ENCODE data around the gene CLEC4A.
"Not testable (repeated sequence)": the region's sequence is repeated elsewhere in the genome, so short reads cannot be mapped to it uniquely, and the experiment has no call there.

CLEC4A gene

GRCh38 chr12:8089277-8089676, 34.1 kb upstream of the CLEC4A start:
- H3K4me3 ChIP-seq (ENCODE audit: low read depth in 1 of 2, low read length in 2 of 2); H3K4me1 ChIP-seq (ENCODE audit: insufficient read depth, low read length); H3K27me3 ChIP-seq (ENCODE audit: control insufficient read depth in 1 of 2, insufficient read depth in 2 of 2, low read length in 2 of 2); H3K9me3 ChIP-seq (ENCODE audit: low read length); H3K9ac ChIP-seq (ENCODE audit: low read length); H3K27ac ChIP-seq (ENCODE audit: low read depth, low read length): not testable (repeated sequence)
- H3K36me3 ChIP-seq (ENCODE audit: insufficient read depth, low read length), result peaks cover 41% of the 10 kb centered on the region

DNA sequence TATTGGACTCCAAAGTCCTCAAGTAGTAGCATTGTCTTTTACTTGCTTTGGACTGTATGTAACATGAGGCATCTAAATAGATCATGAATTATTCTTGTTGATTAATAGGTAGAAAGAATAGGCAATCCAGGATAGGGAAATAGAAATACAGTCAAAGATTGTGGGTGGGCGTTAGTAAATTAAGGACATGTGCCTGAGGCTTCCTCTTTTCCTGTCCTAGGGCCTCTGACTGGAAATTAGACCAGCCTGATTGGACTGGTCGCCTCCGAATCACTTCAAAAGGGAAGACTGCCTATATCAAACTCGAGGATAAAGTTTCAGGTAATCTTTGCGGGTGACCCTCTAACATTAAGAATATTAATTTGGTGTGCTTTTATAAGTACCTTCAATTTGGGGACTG, 33.7 kb upstream of the CLEC4A start:
- Histone ChIP-seq H3K4me1 (ENCODE audit: insufficient read depth, low read length) (peaks cover 5% of the 10 kb centered on the region), H3K27me3 (ENCODE audit: control insufficient read depth in 1 of 2, insufficient read depth in 2 of 2, low read length in 2 of 2) (no peaks in the 10 kb centered on the region), H3K9ac (ENCODE audit: low read length) (no peak overlapping the region), H3K4me3 (ENCODE audit: low read depth in 1 of 2, low read length in 2 of 2) (no peak overlapping the region), H3K9me3 (ENCODE audit: low read length) (no peaks in the 10 kb centered on the region), H3K27ac (ENCODE audit: low read depth, low read length) (no peak overlapping the region), H3K36me3 (ENCODE audit: insufficient read depth, low read length) (peaks cover 45% of the 10 kb centered on the region)

- Histone ChIP-seq H3K4me3 (ENCODE audit: low read depth in 1 of 2, low read length in 2 of 2) (no peak overlapping the region), H3K27ac (ENCODE audit: low read depth, low read length) (no peak overlapping the region), H3K27me3 (ENCODE audit: control insufficient read depth in 1 of 2, insufficient read depth in 2 of 2, low read length in 2 of 2) (no peaks in the 10 kb centered on the region), H3K4me1 (ENCODE audit: insufficient read depth, low read length) (no peaks in the 10 kb centered on the region), H3K9me3 (ENCODE audit: low read length) (no peaks in the 10 kb centered on the region), H3K9ac (ENCODE audit: low read length) (no peak overlapping the region), H3K36me3 (ENCODE audit: insufficient read depth, low read length) (peaks cover 74% of the 10 kb centered on the region)
Observed at GRCh38 chr12:8093291-8093690, 30.1 kb upstream of the CLEC4A start.

GRCh38 chr12:8096281-8096915, 27.0 kb upstream of the CLEC4A start:
- H3K4me3 ChIP-seq (ENCODE audit: low read depth in 1 of 2, low read length in 2 of 2), result no peak overlapping the region
- H3K27ac ChIP-seq (ENCODE audit: low read depth, low read length), result no peak overlapping the region
- H3K27me3 ChIP-seq (ENCODE audit: control insufficient read depth in 1 of 2, insufficient read depth in 2 of 2, low read length in 2 of 2), result no peaks in the 10 kb centered on the region
- no peaks in the 10 kb centered on the region for H3K4me1 ChIP-seq (ENCODE audit: insufficient read depth, low read length)
- H3K9me3 ChIP-seq (ENCODE audit: low read length), result no peaks in the 10 kb centered on the region
- no peak overlapping the region for H3K9ac ChIP-seq (ENCODE audit: low read length)
- peaks cover 55% of the 10 kb centered on the region for H3K36me3 ChIP-seq (ENCODE audit: insufficient read depth, low read length)

DNA sequence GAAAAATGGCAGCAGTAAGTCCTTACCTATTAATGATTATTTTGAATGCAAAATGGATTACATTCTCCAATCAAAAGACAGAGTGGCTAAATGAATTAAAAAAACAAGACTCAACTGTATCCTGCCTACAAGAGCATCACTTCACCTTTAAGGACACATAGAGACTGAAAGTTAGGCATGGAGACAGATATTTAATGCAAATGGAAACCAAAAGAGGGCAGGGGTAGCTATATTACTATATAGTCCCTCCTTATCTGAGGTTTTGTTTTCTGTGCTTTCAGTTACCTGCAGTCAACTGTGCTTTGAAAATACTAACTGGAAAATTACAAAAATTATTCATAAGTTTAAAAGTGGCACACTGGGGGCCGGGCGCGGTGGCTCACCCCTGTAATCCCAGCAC, 24.2 kb upstream of the CLEC4A start:
- Histone ChIP-seq H3K4me1 (ENCODE audit: insufficient read depth, low read length) (no peaks in the 10 kb centered on the region), H3K27ac (ENCODE audit: low read depth, low read length) (no peak overlapping the region), H3K9ac (ENCODE audit: low read length) (no peak overlapping the region), H3K9me3 (ENCODE audit: low read length) (no peaks in the 10 kb centered on the region), H3K27me3 (ENCODE audit: control insufficient read depth in 1 of 2, insufficient read depth in 2 of 2, low read length in 2 of 2) (no peaks in the 10 kb centered on the region), H3K36me3 (ENCODE audit: insufficient read depth, low read length) (peaks cover 34% of the 10 kb centered on the region), H3K4me3 (ENCODE audit: low read depth in 1 of 2, low read length in 2 of 2) (no peak overlapping the region)

- no peaks in the 10 kb centered on the region for H3K27me3 ChIP-seq (ENCODE audit: control insufficient read depth in 1 of 2, insufficient read depth in 2 of 2, low read length in 2 of 2)
- H3K4me3 ChIP-seq (ENCODE audit: low read depth in 1 of 2, low read length in 2 of 2), result no peak overlapping the region
- no peak overlapping the region for H3K9ac ChIP-seq (ENCODE audit: low read length)
Observed at GRCh38 chr12:8108808-8109398, 14.5 kb upstream of the CLEC4A start.

GRCh38 chr12:8113117-8113516, 10.3 kb upstream of the CLEC4A start:
- not testable (repeated sequence) for H3K4me1 ChIP-seq (ENCODE audit: insufficient read depth, low read length); H3K4me3 ChIP-seq (ENCODE audit: low read depth in 1 of 2, low read length in 2 of 2); H3K27me3 ChIP-seq (ENCODE audit: control insufficient read depth in 1 of 2, insufficient read depth in 2 of 2, low read length in 2 of 2); H3K27ac ChIP-seq (ENCODE audit: low read depth, low read length); H3K9me3 ChIP-seq (ENCODE audit: low read length); H3K9ac ChIP-seq (ENCODE audit: low read length); H3K36me3 ChIP-seq (ENCODE audit: insufficient read depth, low read length)

More at GRCh38 chr12:8108808-8109398, 14.5 kb upstream of the CLEC4A start:
- no peaks in the 10 kb centered on the region for H3K9me3 ChIP-seq (ENCODE audit: low read length)
- H3K4me1 ChIP-seq (ENCODE audit: insufficient read depth, low read length), result no peaks in the 10 kb centered on the region
- H3K27ac ChIP-seq (ENCODE audit: low read depth, low read length), result no peak overlapping the region
- H3K36me3 ChIP-seq (ENCODE audit: insufficient read depth, low read length), result no peaks in the 10 kb centered on the region

DNA sequence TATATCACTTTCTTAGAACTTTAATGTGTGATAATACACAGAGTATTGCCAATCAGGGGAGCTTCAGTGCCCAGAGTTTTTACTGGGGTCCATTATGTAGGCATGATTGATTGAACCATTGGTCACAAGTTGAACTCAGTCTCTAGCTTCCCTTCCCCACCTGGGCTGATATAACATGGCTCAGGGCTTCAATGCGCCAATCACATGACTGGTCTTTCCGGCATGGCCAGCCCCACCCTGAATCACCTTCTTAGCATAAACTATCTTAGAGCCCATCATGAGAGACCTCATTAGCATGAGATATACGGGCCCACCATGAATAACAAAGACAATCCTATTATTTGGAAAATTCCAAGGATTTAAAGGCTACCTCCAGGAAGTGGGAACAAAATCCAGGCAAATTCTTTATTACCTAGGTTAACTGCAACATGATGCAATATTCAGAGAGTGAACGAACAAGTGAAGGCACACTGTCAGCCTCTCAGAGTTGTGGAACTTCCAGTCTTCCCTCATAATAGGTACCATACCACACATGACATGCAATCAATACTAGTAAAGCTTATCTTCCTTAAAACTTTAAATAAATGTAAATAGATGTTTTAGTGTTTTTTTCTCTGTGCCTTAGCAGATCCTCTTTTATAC, 3.2 kb upstream of the CLEC4A start:
- Histone ChIP-seq H3K36me3 (ENCODE audit: insufficient read depth, low read length) (no peaks in the 10 kb centered on the region), H3K9me3 (ENCODE audit: low read length) (no peaks in the 10 kb centered on the region), H3K4me3 (ENCODE audit: low read depth in 1 of 2, low read length in 2 of 2) (no peak overlapping the region), H3K27me3 (ENCODE audit: control insufficient read depth in 1 of 2, insufficient read depth in 2 of 2, low read length in 2 of 2) (no peaks in the 10 kb centered on the region), H3K9ac (ENCODE audit: low read length) (no peak overlapping the region), H3K4me1 (ENCODE audit: insufficient read depth, low read length) (no peaks in the 10 kb centered on the region), H3K27ac (ENCODE audit: low read depth, low read length) (no peak overlapping the region)

DNA sequence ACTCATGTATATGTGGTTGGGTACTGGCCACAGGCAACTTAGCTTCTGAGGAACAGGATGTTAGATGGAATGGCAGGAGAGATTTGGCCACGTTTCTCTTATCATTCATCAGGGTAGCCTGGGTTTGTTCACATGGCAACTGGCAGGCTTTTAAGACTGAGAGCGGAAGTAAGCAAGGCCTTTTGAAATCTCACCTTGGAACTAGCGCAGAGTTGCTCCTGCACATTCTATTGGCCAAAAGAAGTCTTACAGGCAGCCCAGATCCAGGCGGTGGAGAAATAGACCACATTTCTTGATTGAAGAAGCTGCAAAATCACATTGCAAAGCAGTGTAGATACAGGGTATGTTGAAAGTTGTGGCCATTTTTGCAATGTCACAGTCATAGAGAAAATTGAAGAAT, 3.7 kb downstream of the CLEC4A start:
- Histone ChIP-seq H3K4me3 (ENCODE audit: low read depth in 1 of 2, low read length in 2 of 2) (no peak overlapping the region), H3K27me3 (ENCODE audit: control insufficient read depth in 1 of 2, insufficient read depth in 2 of 2, low read length in 2 of 2) (no peaks in the 10 kb centered on the region), H3K9ac (ENCODE audit: low read length) (no peak overlapping the region), H3K36me3 (ENCODE audit: insufficient read depth, low read length) (no peaks in the 10 kb centered on the region), H3K4me1 (ENCODE audit: insufficient read depth, low read length) (no peaks in the 10 kb centered on the region), H3K27ac (ENCODE audit: low read depth, low read length) (no peak overlapping the region), H3K9me3 (ENCODE audit: low read length) (no peaks in the 10 kb centered on the region)

DNA sequence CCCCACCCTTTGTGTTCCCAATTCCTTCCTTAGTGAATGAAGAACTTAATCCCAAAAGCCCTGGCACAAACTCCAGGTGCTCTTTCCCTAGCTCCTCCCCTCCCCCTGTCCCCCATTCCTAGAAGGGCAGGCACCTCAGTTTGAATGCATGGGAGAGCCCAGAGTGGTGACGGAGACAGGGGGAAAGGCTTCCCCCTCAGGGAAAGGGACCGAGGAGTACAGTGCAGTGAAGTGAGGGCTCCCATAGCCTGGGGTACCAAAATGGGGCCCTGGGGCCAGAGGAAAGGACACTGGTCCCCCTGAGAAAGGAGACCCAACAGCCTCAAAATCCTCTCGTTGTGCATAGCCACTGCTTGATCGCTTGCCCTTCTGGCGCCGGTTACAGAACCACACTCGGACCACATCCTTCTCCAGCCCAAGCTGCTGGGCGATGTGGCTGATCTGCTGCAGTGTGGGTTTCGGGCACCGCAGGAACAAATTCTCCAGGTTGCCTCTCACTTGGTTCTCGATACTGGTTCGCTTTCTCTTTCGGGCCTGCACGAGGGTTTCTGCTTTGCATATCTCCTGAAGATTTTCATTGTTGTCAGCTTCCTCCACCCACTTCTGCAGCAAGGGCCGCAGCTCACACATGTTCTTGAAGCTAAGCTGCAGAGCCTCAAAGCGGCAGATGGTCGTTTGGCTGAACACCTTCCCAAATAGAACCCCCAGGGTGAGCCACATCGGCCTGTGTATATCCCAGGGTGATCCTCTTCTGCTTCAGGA, 10.4 kb downstream of the CLEC4A start:
- not testable (repeated sequence) for H3K4me1 ChIP-seq (ENCODE audit: insufficient read depth, low read length); H3K9me3 ChIP-seq (ENCODE audit: low read length); H3K4me3 ChIP-seq (ENCODE audit: low read depth in 1 of 2, low read length in 2 of 2); H3K27me3 ChIP-seq (ENCODE audit: control insufficient read depth in 1 of 2, insufficient read depth in 2 of 2, low read length in 2 of 2); H3K9ac ChIP-seq (ENCODE audit: low read length); H3K27ac ChIP-seq (ENCODE audit: low read depth, low read length)
- peaks cover 17% of the 10 kb centered on the region for H3K36me3 ChIP-seq (ENCODE audit: insufficient read depth, low read length)

- not testable (repeated sequence) for H3K4me1 ChIP-seq (ENCODE audit: insufficient read depth, low read length); H3K9me3 ChIP-seq (ENCODE audit: low read length); H3K4me3 ChIP-seq (ENCODE audit: low read depth in 1 of 2, low read length in 2 of 2); H3K9ac ChIP-seq (ENCODE audit: low read length); H3K27ac ChIP-seq (ENCODE audit: low read depth, low read length); H3K27me3 ChIP-seq (ENCODE audit: control insufficient read depth in 1 of 2, insufficient read depth in 2 of 2, low read length in 2 of 2)
- H3K36me3 ChIP-seq (ENCODE audit: insufficient read depth, low read length), result peaks cover 17% of the 10 kb centered on the region
Observed at GRCh38 chr12:8134398-8134930, 11.0 kb downstream of the CLEC4A start.
